ENCODE results near the gene ADORA1. TPM values are rescaled to one million over a fixed set of nuclear protein-coding genes. Genes with fewer than 3 reads are reported as not detected.

The ADORA1 gene
- total and polyA plus RNA-seq, 2 of the 13 experiments (the other 11 are each of a cell fraction or from before 2014, with no cell fraction given), result 0.11 TPM; not detected in 1

- Histone ChIP-seq H3K27ac (ENCODE audit: extremely low read length, insufficient read depth, low read length) (no peak overlapping the region), H3K36me3 (replicated peaks in 1 of 2; ENCODE audit: control insufficient read depth in 1 of 2, insufficient read depth in 2 of 2, low read length in 2 of 2) (no peaks in the 10 kb centered on the region), H3K4me2 (ENCODE audit: low read depth, low read length) (no peak overlapping the region), H3K79me2 (ENCODE audit: insufficient read depth, low read length) (no peaks in the 10 kb centered on the region), H2AFZ (ENCODE audit: low read length) (no peak overlapping the region), H3K9me3 (ENCODE audit: low read length) (no peaks in the 10 kb centered on the region), H3K4me1 (ENCODE audit: insufficient read depth, low read length) (peaks cover 23% of the 10 kb centered on the region; the same call in 1 of the 2 replicates), H3K27me3 (ENCODE audit: control insufficient read depth in 1 of 2, insufficient read depth in 2 of 2, low read length in 2 of 2) (peaks cover 7 to 30% of the 10 kb centered on the region in 2 experiments; a peak in 4 of 5 replicates), H4K20me1 (ENCODE audit: insufficient read depth, low read length) (no peaks in the 10 kb centered on the region), H3K9ac (ENCODE audit: insufficient read depth, low read depth, low read length) (no peak overlapping the region), H3K4me3 (replicated peaks in 1 of 3; ENCODE audit: insufficient read depth in 1 of 3, low read depth in 2 of 3, low read length in 3 of 3) (no peak overlapping the region)
- DNase-seq (ENCODE audit: low spot score) (no peak), FAIRE-seq (no peak), ATAC-seq (peak; percentile 36)
- intact Hi-C loops (cut with micrococcal nuclease; ENCODE audit: unreplicated experiment), result no loop called here
- in situ Hi-C loops (cut with HindIII; ENCODE audit: extremely low pct_ligation_motif_present, low pct_unique_long_range_greater_than_20kb), result no loop called here
- ChIA-PET CTCF (ENCODE audit: low intra/inter-chr PET ratio, low total read pairs) (no interaction called here), POLR2A (no interaction called here)
- no TSS peak for BruUV-seq (replicated peaks)
- 48% methylated on average over 18 of the region's 29 CpGs for WGBS (ENCODE audit: low lambda C conversion rate)
- TF ChIP-seq NR2C2 (CRISPR knock-in tag; IDR thresholded peaks at IDR 0.05; ENCODE audit: borderline replicate concordance), result no peak
- TF ChIP-seq HNRNPL (IDR thresholded peaks at IDR 0.05; ENCODE audit: low read depth, low read length), result 0 out of 2 replicates have a peak, but pooled peaks have one; percentile 27
These were observed 1.4 kb downstream of the ADORA1 start for GRCh38 chr1:203128716-203129500.

- no peak overlapping the region for H3K4me2 ChIP-seq (ENCODE audit: low read depth, low read length)
- ChIA-PET CTCF (ENCODE audit: low intra/inter-chr PET ratio, low total read pairs) (no interaction called here), POLR2A (no interaction called here)
- peaks cover 7 to 30% of the 10 kb centered on the region in 2 experiments; a peak in 4 of 5 replicates for H3K27me3 ChIP-seq (ENCODE audit: control insufficient read depth in 1 of 2, insufficient read depth in 2 of 2, low read length in 2 of 2)
- WGBS (ENCODE audit: low lambda C conversion rate), result 12% methylated on average over 5 of the region's 7 CpGs
- intact Hi-C loops (cut with micrococcal nuclease; ENCODE audit: unreplicated experiment) (no loop called here), in situ Hi-C loops (cut with HindIII; ENCODE audit: extremely low pct_ligation_motif_present, low pct_unique_long_range_greater_than_20kb) (no loop called here)
- no peak overlapping the region for H3K9ac ChIP-seq (ENCODE audit: insufficient read depth, low read depth, low read length)
- TF ChIP-seq ZSCAN29 (CRISPR knock-in tag; conservative IDR thresholded peaks at IDR 0.05), result no peak
- TF ChIP-seq CHD2 (IDR thresholded peaks at IDR 0.05; ENCODE audit: low read depth, low read length), result no peak
- no peak for TF ChIP-seq NBN (conservative IDR thresholded peaks at IDR 0.05)
- TF ChIP-seq GATAD1 (CRISPR knock-in tag; IDR thresholded peaks at IDR 0.05), result no peak
- no peak for TF ChIP-seq NONO (IDR thresholded peaks at IDR 0.05)
- no peak for TF ChIP-seq NONO (CRISPR knock-in tag; conservative IDR thresholded peaks at IDR 0.05)
- no peak for TF ChIP-seq POGK (CRISPR knock-in tag; conservative IDR thresholded peaks at IDR 0.05)
- TF ChIP-seq CBX1 (IDR thresholded peaks at IDR 0.05; ENCODE audit: low read depth), result no peak
- TF ChIP-seq NFATC3 (CRISPR knock-in tag; IDR thresholded peaks at IDR 0.05), result no peak
- H3K4me1 ChIP-seq (ENCODE audit: insufficient read depth, low read length), result peaks cover 23% of the 10 kb centered on the region; the same call in 1 of the 2 replicates
- no peaks in the 10 kb centered on the region for H3K9me3 ChIP-seq (ENCODE audit: low read length)
- BruUV-seq (replicated peaks), result no TSS peak
- no peak for DNase-seq (ENCODE audit: low spot score)
- no peak for ATAC-seq
- no peak for FAIRE-seq
- H3K36me3 ChIP-seq (replicated peaks in 1 of 2; ENCODE audit: control insufficient read depth in 1 of 2, insufficient read depth in 2 of 2, low read length in 2 of 2), result no peaks in the 10 kb centered on the region
- H2AFZ ChIP-seq (ENCODE audit: low read length), result no peak overlapping the region
- H3K27ac ChIP-seq (ENCODE audit: extremely low read length, insufficient read depth, low read length), result no peak overlapping the region
- no peak overlapping the region for H3K4me3 ChIP-seq (replicated peaks in 1 of 3; ENCODE audit: insufficient read depth in 1 of 3, low read depth in 2 of 3, low read length in 3 of 3)
- no peaks in the 10 kb centered on the region for H3K79me2 ChIP-seq (ENCODE audit: insufficient read depth, low read length)
- H4K20me1 ChIP-seq (ENCODE audit: insufficient read depth, low read length), result no peaks in the 10 kb centered on the region
These were observed 2.1 kb downstream of the ADORA1 start for GRCh38 chr1:203129501-203130231.

All from HepG2 (cell line).